ENCODE measurements around the gene WSCD1.
A peak's percentile ranks its signal among the peaks of the same experiment; 100 is the strongest.

WSCD1 gene

GRCh38 chr17:6147042-6147441 lies 76.9 kb downstream of the WSCD1 start:
- Histone ChIP-seq H3K4me1 (ENCODE audit: control insufficient read depth, insufficient read depth, low read length) (no peaks in the 10 kb centered on the region), H3K9me3 (ENCODE audit: control insufficient read depth, insufficient read depth, low read depth, low read length) (no peaks in the 10 kb centered on the region), H3K36me3 (ENCODE audit: control insufficient read depth in 2 of 2, insufficient read depth in 1 of 2, low read length in 2 of 2) (no peaks in the 10 kb centered on the region), H3K4me3 (ENCODE audit: low read depth, low read length) (no peak overlapping the region), H3K27ac (ENCODE audit: extremely low read depth, low read depth, low read length) (no peak overlapping the region)
- TF ChIP-seq ZIC2 (tag by site-specific recombination; IDR thresholded peaks at IDR 0.05) (peak; percentile 38), ZNF404 (tag by site-specific recombination; IDR thresholded peaks at IDR 0.05) (no peak), SP7 (tag by site-specific recombination; IDR thresholded peaks at IDR 0.05) (peak; percentile 44; the same call in 1 of the 2 replicates)
- ChIA-PET CTCF (interaction anchor here (0.6 kb wide), 1 partner anchor 1663 kb away, joined by 4 read pairs; no protein-coding TSS in a partner anchor), POLR2A (no interaction called here)

DNA sequence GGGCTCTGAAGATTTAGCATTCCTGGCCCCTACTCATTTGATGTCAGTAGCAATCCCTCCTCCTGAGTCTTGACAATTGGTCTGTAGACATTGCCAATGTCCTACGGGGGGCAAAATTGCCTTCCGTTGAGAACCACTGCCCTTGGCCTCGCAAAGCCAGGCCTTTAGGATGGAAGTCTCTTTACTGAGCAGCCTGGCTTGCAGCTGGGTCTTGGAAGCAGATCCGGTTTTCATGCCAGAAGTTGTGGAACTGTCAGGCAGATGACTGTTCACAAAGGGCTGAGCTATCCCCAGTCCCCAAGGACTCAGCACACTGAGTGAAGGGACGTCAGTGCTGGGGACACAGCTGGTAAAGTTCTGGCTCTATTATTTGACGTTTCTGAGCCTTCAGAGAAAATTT lies 83.2 kb downstream of the WSCD1 start:
- no peaks in the 10 kb centered on the region for H3K9me3 ChIP-seq (ENCODE audit: control insufficient read depth, insufficient read depth, low read depth, low read length)
- ChIA-PET POLR2A (no interaction called here), CTCF (no interaction called here)
- no peaks in the 10 kb centered on the region for H3K4me1 ChIP-seq (ENCODE audit: control insufficient read depth, insufficient read depth, low read length)
- no peak overlapping the region for H3K4me3 ChIP-seq (ENCODE audit: low read depth, low read length)
- no peaks in the 10 kb centered on the region for H3K36me3 ChIP-seq (ENCODE audit: control insufficient read depth in 2 of 2, insufficient read depth in 1 of 2, low read length in 2 of 2)
- no peak overlapping the region for H3K27ac ChIP-seq (ENCODE audit: extremely low read depth, low read depth, low read length)
- TF ChIP-seq ZNF362 (tag by site-specific recombination; IDR thresholded peaks at IDR 0.05): no peak
- TF ChIP-seq ZBTB11 (tag by site-specific recombination; conservative IDR thresholded peaks at IDR 0.05; ENCODE audit: low read depth): no peak
- no peak for TF ChIP-seq ZNF518A (tag by site-specific recombination; conservative IDR thresholded peaks at IDR 0.05; ENCODE audit: low read depth)
- no peak for TF ChIP-seq ZNF707 (tag by site-specific recombination; IDR thresholded peaks at IDR 0.05)
- no peak for TF ChIP-seq ZNF169 (tag by site-specific recombination; IDR thresholded peaks at IDR 0.05)
- no peak for TF ChIP-seq ZNF132 (tag by site-specific recombination; IDR thresholded peaks at IDR 0.05; ENCODE audit: borderline replicate concordance)
- TF ChIP-seq ZNF843 (tag by site-specific recombination; IDR thresholded peaks at IDR 0.05): no peak
- no peak for TF ChIP-seq ZNF274 (IDR thresholded peaks at IDR 0.05; ENCODE audit: low read length)
- TF ChIP-seq ZNF274 (tag by site-specific recombination; IDR thresholded peaks at IDR 0.05; ENCODE audit: borderline replicate concordance): no peak
- no peak for TF ChIP-seq RBAK (tag by site-specific recombination; IDR thresholded peaks at IDR 0.05)
- TF ChIP-seq ZBTB44 (tag by site-specific recombination; IDR thresholded peaks at IDR 0.05): no peak
- no peak for TF ChIP-seq SP2 (tag by site-specific recombination; IDR thresholded peaks at IDR 0.05)
- TF ChIP-seq ZNF654 (tag by site-specific recombination; IDR thresholded peaks at IDR 0.05; ENCODE audit: low read depth): no peak
- TF ChIP-seq ZNF785 (tag by site-specific recombination; IDR thresholded peaks at IDR 0.05): no peak
- TF ChIP-seq GLIS2 (tag by site-specific recombination; IDR thresholded peaks at IDR 0.05): no peak

All from HEK293 (cell line).